ENCODE measurements around the gene MGA.
"Not testable (repeated sequence)": the region's sequence is repeated elsewhere in the genome, so short reads cannot be mapped to it uniquely, and the experiment has no call there.

MGA gene

GRCh38 chr15:41727143-41727542, 66.9 kb downstream of the MGA start:
- DNase-seq = no peak

DNA sequence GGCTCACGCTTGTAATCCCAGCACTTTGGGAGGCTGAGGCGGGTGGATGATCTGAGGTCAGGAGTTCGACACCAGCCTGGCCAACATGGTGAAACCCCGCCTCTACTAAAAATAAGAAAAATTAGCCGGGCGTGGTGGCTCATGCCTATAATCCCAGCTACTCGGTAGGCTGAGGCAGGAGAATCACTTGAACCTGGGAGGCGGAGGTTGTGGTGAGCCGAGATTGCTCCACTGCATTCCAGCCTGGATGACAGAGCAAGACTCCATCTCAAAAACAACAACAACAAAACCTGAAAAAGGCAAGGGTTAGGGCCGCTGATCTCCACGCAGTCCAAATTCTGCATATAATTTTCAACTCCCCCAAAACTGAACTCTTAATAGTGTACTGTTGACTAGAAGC, 67.9 kb downstream of the MGA start:
- DNase-seq = not testable (repeated sequence)

GRCh38 chr15:41730543-41730942, 70.3 kb downstream of the MGA start:
- DNase-seq = no peak

DNA sequence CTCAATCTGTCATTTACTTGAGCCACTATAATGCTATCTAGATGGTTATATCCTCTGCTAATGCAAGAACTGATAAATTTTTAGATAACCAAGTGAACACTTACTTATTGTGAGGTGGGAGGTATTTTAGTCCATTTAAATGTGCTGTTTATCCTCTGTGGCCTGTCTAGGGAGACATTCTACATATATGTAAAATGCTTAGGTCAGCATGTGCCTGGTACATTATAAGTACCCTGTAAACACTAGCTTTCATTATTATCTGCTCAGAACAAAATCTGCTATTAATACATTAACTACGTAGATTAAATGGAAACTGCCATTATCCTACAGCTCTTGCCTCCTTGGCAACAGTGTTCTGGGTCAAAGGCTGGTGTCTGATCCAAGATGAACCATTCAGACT, 72.3 kb downstream of the MGA start:
- DNase-seq = no peak

DNA sequence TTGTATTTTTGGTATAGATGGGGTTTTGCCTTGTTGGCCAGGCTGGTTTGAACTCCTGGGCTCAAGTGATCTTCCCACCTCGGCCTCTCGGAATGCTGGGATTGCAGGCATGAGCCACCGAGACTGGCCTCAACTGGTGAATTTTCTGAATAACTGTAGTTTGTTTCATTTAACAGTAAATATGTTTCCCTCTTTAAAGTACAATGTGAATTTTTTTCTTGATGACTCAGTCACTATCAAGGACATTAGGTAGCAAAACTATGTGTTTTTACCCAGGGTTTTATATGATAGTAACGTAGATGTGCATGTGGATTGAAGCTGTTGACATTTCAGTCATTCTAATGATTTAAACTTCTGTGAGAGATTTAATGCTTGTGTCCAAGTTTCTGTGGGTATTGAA, 73.9 kb downstream of the MGA start:
- DNase-seq = no peak

GRCh38 chr15:41735046-41735445, 74.8 kb downstream of the MGA start:
- no peak for DNase-seq

DNA sequence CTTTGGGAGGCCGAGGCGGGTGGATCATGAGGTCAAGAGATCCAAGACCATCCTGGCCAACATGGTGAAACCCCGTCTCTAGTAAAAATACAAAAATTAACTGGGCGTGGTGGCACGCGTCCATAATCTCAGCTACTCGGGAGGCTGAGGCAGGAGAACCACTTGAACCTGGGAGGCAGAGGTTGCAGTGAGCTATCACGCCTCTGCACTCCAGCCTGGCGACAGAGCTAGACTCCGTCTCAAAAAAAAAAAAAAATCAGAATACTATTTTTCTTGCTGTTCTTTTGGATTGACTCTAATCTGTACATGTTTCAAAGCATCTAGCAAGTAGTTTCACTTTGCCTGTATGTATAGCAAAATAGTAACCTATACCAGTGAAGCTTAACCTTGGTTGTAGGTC, 75.3 kb downstream of the MGA start:
- DNase-seq = not testable (repeated sequence)

- no peak for DNase-seq
These were observed 86.6 kb downstream of the MGA start for GRCh38 chr15:41746802-41747201.

DNA sequence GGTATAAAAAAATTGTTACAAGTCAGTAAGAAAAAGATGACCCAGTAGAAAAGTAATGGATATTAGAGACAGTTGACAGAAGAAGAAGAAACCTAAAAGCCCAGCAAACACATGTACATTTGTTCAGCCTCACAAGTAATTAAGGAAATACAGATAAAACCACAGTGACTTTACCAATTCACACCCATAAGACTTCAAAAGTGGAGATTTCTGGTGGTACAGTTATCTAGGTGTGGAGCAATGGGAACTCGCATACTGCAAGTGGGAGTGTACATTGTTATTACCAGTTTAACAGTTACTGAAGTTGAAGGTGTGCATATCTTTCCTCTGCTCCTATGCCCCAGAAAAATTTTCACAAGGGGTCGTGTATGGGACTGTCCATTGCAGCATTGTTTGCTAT, 96.0 kb downstream of the MGA start:
- DNase-seq = no peak

- peak; percentile 27 to 71 (median 54) for DNase-seq
These were observed 112.6 kb downstream of the MGA start for GRCh38 chr15:41772720-41773331.

GRCh38 chr15:41773332-41773728, 113.1 kb downstream of the MGA start:
- peak in 1 of 6 experiments; percentile 24 for DNase-seq

DNA sequence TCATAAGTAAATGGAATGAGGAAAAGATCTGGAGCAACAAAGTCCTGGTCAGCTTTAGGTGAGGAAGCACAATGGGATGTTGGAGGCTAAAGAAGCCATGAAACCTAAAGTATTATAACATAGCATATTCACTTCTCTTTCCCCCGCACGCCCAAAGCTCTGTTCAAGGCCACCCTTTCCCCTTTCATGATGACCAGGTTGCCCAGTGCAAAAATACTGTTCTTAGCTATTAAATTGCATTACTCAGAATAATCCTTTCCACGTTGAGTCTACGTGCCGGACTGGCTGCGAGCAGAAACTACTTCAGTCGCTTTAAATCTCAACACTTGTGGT, 113.5 kb downstream of the MGA start:
- no peak for DNase-seq

GRCh38 chr15:41774062-41774881, 114.1 kb downstream of the MGA start, which contains the start of gene MAPKBP1:
TSS of gene MAPKBP1 (plus strand) at chr15:41774484. CDS start at chr15:41775276, 792 bp downstream.
- peak; percentile 94 to 97 (median 96) for DNase-seq

DNA sequence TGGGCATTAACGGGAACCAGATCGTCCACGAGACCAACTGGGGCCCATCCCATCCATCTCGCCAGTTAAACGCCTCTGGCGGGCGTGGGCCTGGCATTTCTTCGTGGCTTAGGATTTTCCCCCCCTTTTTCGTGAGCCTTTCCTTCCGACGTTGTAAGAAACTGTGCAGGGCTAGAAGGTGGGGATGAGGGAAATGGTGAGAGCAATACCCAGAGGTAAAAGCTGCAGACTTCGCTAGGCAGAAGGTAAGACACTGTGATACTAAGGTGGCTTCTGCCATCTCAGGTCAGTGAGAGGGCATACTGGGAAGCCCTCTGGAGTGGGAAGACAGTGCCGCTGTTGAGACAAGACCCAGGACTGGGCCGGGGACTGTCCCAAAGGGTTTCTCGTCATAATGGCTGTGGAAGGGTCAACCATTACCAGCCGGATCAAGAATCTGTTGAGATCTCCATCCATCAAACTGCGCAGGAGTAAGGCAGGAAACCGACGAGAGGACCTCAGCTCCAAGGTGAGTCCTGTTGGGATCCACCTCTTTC, 114.7 kb downstream of the MGA start:
- DNase-seq = no peak

GRCh38 chr15:41775651-41776050, 115.4 kb downstream of the MGA start:
- DNase-seq = no peak

DNA sequence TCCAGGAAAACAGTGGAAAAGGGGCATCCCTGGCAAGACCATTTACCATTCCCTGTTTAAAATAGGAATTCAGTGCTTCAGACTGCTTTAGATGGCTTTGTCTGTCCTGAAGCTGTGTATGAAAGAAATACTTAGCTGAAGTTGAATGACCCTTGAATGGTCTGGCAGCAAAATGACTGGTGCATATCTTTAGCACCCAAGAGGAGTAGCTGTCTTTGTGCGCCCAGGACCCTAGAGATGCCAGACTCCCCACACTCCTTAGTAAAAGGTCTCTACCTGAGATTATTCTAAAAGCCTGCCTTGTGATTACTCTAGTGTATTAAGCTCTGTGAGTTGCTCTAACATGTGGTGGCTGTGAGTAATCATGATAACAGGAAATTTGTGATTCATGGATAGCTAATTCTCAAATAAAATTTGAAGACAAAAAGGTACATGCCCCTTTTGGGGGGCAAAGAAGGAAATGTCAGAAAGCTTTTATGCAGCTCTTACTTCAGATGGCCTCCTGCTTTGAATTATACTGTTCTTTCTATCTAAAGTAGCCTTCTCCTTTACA, 117.3 kb downstream of the MGA start:
- DNase-seq = no peak

DNA sequence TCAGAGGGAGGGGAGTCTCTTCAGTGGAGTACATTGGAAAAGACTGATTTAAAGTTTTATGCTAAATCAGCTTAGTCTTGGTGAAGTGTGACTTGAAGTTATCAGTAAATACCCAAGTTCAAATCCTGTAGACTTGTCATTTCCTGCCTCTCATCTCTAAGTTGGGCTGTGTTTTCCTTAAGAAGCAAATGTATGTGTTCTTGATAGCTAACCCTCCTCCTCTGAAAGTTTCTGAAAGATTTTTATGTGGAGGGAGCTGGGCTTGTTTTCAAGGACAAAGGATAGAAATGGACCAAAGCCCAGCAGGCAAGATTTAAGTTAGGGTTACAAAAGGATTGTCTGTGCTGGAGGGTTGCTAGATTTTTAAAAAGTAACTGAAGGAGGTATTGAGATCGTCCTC, 118.3 kb downstream of the MGA start:
- DNase-seq = peak in 1 of 6 experiments; percentile 4

DNA sequence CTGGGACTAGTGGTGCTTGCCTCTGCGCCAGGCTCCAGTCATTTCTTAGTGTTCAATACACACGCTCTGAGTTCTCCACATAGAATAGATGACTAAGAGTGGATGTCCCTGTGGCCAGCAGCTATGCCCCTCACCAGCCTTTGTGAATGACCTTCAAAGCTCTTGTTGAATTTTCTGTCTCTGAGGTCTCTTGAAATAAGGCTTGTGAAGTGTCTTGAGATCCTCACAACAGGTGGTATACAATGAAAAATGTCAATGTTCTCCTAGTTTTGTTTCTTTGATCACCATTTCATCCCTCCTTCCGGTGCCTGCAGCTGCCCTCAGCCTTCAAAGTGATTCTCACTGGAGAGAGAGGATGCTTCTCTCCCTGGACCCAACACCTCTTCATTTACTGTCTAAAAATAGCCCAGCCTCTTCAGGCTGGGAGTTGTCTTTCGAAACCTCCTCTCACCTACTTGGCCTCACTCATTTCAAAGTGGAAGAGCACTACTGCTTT, 119.5 kb downstream of the MGA start:
- DNase-seq = no peak

DNA sequence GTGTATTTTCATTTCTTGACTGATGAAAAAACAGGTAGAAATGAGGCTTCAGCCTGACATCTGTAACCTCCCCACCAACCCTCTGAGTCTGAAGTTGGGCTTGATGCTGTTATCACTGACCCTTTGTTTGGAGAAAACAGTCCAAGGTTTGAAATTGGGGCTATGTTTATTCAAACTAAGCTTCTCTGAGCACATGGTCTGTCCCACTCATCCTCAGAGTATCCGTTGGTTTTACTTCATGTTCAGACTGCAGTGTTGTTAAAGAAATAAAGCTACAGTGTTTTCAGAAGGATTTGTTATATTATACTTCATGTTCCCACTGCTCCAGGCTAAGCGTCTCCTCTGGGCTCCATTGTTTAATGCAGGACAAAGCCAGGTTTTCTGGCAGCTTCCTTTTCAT, 120.1 kb downstream of the MGA start:
- no peak for DNase-seq

DNA sequence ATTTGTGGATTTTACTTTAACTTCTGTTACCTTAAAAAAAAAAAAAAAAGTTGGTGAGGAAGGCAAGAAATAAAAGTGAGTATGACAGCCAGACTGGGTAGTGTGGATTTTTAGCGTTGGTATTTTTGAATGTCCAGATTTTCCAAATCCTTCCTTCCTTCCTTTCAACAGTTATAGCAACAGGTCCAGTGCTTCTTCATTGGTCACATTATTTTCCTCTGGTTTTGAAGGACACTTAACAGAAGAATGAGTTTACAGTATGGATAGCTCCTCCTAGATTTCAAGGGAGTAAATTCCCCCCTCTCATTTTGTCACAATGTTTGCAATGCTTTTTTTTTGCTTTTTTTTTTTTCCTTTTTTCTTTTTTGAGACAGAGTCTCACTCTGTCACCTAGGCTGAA, 120.5 kb downstream of the MGA start:
- no peak for DNase-seq

GRCh38 chr15:41782371-41783282, 122.4 kb downstream of the MGA start:
- DNase-seq = no peak

GRCh38 chr15:41783296-41783695, 123.1 kb downstream of the MGA start:
- DNase-seq = no peak

DNA sequence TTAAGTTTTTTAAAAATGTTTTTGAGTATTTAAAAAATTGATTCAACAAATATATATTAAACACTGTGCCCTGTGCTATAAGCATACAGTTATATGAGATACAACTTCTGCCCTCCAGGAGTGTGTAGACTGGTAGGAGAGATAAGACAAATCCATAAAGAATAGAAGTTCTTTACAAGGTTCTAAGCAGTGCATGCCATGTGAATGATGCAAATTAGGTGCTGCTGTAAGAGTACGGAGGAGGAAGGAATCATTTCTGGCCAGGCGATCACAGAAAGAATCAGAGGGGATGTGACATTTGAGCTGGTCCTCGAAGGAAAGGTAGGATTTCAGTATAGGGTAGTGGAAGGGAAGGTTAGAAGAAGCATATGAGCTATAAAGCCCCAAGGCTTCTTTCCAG, 128.1 kb downstream of the MGA start:
- DNase-seq = no peak

Data from stimulated activated naive CD4-positive, alpha-beta T cell (primary cell).